ENCODE results near the gene RHOH. TPM values are rescaled to one million over a fixed set of nuclear protein-coding genes. Genes with fewer than 3 reads are reported as not detected.
"Not testable (repeated sequence)": the region's sequence is repeated elsewhere in the genome, so short reads cannot be mapped to it uniquely, and the experiment has no call there.

The RHOH gene, protein sequence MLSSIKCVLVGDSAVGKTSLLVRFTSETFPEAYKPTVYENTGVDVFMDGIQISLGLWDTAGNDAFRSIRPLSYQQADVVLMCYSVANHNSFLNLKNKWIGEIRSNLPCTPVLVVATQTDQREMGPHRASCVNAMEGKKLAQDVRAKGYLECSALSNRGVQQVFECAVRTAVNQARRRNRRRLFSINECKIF
- not detected for polyA plus RNA-seq (2013, experiment 1 of 2; ENCODE audit: insufficient read length)
- polyA plus RNA-seq (2013, experiment 2 of 2; ENCODE audit: insufficient read length): not detected

DNA sequence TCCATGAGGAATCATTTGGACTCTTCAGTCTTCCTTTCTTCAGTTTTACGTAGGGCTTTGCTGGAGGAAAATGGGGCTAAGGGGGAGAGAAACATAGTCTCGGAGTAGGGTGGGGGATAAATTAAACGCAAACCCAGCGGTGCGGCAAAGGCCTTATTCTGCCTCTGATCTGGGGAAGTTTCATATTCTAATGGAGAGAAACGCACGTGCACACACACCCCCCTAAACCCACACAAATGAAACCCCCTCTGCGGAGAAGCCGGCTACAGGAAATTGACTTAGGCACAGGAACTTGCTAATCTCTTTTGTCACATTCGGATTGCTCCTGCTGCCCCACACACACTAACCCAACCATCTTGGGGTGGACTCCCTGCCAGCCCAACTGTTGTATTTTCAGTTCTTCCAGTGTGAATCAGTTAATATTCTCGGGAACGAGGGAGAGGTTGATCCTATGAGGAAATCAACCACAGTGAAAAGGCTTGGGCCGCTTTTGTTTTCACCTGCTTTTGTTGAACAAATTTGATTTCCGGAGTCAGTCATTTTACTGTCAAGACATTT is at the start of gene RHOH:
RHOH (plus strand) TSS at position 308 of the 558 bp plus-strand sequence. CDS start 46,356 bp downstream, outside the sequence.
- no peak for DNase-seq

DNA sequence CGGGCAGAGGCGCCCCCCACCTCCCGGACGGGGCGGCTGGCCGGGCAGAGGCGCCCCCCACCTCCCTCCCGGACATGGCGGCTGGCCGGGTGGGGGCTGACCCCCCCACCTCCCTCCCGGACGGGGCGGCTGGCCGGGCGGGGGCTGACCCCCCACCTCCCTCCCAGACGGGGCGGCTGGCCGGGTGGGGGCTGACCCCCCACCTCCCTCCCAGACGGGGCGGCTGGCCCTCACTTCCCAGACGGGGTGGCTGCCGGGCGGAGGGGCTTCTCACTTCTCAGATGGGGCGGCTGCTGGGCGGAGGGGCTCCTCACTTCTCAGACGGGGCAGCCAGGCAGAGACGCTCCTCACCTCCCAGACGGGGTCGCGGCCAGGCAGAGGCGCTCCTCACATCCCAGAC is 49.3 kb upstream of the RHOH start:
- DNase-seq: not testable (repeated sequence)

DNA sequence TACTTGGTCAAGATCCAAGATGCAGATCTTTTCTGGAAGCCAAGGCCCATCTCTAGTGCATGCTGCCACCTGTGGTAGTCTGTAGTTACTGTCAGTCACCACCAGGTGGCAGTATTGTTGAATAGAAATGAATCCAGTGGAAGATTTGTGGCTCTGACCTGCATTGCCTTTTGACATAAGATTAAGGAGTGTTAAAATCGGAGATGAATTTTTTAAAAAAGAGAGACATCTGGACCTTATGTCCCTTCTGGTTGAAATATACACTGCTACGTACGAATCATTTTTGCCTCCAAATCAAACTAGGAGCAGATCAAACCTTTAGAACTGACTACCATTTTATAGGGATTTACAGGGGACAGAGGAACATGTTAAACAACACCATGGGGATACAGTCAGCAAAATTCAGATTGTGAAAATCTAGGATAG is 46.9 kb upstream of the RHOH start:
- DNase-seq: peak; percentile 63

DNA sequence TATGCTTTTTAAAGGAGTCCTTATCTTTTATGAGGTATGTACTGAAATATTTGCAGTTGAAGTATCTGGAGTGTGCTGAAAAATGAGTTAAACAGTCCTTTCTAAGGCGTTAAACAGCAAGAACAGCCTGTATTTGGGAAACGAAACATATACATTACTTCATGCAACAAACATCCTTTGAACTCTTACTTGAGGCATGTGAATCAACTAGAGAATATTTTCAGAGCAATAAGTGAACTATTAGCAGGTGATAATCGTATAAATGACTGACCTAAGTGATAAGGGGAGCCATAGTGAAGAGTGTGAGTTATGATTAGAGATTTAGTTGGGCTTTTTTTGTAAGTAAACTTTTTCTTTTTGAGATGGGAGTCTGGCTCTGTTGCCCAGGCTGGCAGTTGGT is 45.9 kb upstream of the RHOH start:
- no peak for DNase-seq

DNA sequence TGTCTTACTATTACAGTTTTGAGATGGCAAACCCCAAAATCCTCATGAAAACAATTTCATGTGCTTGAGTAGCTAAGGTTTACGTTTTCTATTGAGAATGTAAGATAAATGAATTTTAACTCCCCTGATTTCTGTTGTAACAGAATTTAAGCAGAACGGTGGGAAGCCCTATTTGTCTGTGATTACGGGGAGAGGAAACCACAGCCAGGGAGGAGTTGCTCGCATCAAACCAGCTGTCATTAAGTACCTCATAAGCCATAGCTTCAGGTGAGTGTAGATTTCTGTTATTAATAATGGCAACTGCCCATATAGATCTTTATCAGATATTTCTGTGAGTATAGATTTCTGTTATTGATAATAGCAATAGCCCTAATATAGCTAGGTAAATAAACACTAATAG is 44.2 kb upstream of the RHOH start:
- DNase-seq: no peak

DNA sequence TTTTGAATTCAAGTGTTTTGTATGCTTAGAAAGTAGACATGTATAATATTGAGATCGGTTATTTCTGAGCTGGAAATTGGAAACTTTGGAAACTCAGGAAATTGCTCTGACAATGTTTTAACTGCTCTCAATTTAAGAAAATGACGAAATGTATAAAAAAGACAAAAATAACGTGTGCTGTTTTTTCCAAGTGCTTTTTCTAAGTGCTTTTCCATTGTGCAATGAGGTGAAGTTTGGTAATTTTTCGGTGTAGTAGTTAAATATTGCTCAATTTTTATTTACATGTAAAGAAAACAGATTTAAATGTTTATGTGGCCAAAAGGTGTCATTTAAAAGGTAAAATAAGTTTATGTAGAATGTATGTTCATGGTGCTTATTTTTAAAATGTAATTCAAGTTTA is 39.4 kb upstream of the RHOH start:
- no peak for DNase-seq

DNA sequence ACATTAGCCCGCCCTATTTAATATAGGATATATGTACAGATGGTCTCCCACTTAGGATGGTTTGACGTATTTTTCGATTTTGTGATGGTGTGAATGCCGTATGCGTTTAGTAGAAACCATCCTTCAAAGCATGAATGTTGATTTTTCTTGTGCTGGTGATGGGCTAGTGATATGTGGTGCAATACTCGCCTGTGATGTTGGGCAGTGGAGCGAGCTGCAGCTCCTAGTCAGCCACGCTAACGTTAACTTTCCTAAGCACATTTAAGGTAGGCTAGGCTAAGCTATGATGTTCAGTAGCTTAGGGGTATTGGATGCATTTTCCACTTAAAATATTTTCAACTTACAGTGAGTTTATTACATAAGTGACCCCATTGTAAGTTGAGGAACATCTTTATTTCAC is 36.6 kb upstream of the RHOH start:
- no peak for DNase-seq

DNA sequence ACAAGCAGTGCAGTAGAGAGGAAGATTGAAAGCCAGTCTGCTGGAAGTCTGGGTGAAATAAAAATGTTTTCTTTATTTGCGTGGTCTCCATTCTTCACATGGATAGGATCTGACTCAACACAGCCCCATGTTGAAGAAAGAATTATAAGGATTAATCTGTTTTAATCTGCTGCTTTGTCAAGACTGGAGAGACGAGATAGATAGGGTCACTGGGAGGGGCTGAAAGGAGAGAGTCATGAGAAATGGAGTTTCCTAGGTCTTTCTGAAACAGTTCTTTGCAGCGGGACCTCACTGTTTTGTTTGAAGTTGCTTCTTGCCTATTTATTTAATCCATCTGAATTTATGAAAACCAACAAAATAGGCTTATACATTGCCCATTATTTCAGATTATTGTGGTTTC is 32.4 kb upstream of the RHOH start:
- DNase-seq: peak; percentile 33

DNA sequence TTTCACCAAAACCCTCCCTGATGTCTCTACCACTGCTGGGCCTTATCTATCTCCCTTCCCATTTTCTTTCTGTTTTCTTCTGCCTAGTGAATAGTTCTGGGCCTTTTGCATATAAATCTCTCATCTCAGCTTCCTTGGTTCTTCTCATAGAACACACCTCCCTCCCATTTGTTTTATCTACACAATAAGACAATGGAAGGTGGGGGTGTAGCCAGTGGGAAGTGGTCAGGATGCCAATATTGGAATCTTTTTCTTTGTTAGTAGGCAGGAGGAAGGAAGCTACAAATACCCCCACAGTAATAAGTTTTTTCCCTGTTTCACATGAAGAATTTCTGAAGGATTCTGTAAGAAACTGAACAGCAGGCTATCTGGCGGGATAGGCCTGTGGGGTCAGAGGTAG is 30.9 kb upstream of the RHOH start:
- DNase-seq: no peak

DNA sequence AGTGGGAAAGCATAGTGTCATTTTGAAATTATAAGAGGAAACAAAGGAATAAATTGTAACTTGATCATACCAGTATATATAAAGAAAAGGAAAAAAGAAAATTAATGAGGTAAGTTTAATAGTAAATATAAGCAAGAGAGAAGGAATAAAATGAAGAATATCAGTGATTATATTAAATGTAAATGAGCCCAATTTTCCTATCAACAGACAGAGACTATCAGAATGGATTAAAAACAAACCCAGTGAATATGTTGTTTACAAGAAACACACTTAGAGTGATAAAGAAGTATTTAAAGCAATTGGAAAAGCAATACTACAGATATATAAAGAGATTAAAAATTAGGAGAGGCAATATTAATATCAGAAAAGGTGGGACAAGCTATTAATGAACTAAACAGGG is 28.8 kb upstream of the RHOH start:
- DNase-seq: no peak

DNA sequence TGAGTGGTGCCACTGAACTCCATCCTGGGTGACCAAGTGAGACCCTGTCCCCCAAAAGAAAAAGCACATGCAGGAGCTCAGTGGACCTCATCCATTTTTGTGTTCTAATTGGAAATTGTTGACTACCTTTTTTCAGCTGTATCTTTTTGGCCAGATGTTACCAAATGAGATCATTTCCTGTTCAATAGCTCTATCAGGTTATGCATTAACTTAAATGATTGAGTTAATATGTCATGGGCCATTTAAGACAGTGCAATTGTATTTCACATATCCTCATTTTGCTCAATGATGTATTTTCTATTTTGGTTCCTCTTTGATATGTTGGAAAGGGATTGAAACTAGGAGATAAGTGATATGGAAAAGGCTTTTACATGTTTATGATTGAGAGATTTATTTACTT is 26.2 kb upstream of the RHOH start:
- no peak for DNase-seq

DNA sequence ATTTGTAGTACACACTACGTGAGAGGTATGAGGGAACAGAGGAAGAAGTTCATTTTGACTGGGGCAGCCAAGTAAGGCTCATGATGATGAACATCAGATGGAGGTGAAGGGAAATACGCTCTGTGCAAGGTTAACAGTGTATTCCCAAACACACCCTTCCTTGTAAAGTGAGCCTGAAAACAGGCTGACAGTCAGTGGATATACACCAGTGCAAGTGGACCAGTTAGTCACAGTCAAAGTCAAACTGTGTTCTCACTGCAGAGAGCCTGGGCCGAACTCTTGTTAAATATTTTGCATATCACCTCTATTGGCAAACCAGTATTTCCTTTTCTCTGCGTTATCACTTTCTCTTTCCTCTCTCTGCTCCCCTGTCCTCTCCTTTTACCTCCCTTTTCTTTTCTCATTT is 23.4 kb upstream of the RHOH start:
- no peak for DNase-seq

DNA sequence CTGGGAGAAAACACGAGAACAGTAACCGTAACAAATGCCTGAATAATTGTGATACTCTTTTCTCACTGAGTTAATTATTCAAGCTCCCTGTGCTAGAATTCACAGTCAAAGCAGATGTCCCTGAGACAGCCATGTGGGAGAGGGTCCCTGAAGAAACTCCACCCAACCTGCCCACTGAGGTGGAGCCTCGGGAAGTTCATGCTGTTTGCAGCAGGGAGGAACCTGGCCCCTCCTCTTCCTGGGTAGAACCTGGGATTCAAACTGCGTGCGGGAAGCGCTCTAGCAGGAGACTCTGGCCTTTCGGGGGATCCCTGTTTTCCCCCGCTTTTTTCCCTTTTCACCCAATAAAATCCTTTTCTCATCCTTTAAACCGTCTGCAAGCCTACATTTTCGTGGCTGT is 20.2 kb upstream of the RHOH start:
- no peak for DNase-seq

DNA sequence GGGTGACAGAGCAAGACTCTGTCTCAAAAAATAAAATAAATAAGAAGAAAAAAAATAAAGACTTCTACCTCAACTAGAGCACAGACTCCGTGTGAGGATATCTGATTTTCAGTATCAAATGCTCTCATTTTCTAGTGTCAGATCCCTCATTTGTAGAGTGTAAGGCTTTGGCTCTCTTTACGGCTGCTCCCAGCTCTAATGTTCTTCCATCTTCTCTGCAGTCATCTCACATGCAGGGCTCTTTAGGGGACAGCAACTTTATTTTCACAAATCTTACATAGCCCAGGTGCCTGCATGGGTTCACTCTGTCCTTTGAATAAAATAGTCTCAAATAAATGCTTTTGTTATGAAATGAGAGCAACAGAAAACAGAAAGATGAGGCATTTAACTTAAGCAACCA is 19.2 kb upstream of the RHOH start:
- DNase-seq: no peak

DNA sequence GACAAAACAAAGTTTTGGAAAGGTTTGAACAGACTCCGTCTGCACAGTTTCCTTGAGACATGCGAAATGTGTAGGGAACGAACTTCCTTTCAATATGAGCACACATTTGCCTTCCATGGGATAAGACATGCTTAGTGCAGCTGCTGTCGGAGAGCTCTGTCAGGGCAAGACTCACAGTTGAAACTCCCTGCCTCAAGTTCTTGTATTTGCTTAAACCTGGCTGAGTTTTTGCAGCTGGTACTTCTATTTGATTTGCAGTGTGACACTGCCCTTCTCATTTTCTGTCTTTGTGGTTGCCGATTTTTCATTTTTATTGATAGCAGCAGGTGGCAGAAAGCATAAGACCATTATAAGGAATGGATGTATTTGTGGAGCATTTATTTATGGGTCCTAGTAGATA is 18.2 kb upstream of the RHOH start:
- DNase-seq: no peak

DNA sequence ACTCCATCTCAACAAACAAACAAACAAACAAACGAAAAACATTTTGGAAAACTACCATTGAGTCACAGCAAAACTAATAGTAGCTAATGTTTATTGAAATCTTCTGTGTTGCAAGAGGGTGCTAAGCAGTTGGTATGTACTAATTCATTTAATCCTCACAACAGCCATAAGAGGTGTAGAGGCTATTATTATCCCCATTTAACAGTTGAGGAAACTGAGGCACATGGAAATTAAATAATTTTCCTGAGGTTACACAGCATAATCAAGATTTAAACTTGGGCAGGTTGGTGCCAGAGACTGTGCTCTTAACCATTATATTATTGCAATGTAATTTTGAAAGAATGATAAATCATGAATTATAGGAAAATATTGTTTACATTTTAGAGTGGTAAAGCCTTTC is 17.5 kb upstream of the RHOH start:
- DNase-seq: no peak

DNA sequence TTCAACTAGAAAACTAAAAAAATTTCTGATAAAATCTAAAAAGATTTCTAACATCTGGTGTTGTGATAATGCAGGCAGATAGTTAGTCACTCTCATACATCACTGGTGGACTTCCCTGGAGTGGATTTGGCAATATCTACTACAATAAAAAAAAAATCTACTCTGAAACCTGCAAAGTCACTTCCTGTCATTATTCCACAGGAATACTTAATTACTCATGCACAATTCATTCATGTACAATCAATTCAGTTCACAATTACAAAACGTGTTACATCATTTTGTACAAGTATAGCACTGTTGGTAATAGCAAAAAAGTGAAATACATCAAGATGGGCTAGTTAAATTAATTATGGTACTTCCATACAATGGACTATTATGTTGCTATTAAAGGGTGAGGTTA is 16.5 kb upstream of the RHOH start:
- peak; percentile 91 for DNase-seq

DNA sequence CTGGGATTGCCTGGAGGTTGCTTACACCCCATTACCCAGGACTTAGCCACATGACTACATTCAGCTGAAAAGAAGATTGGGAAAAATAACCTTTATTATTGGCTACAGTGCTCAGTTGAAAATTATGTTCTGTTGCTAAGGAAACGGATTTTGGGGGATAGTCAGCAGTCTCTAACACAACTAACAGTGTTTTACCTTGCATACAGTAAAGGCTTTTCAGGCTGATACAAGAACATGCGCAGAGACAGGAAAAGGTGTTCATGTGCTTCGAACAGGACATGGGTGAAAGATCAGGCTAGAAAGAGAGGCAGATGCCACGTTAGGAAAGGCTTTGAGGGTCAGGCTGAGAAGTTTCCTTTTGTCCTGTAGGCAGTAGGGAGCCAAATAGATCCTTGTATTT is 14.8 kb upstream of the RHOH start:
- no peak for DNase-seq

DNA sequence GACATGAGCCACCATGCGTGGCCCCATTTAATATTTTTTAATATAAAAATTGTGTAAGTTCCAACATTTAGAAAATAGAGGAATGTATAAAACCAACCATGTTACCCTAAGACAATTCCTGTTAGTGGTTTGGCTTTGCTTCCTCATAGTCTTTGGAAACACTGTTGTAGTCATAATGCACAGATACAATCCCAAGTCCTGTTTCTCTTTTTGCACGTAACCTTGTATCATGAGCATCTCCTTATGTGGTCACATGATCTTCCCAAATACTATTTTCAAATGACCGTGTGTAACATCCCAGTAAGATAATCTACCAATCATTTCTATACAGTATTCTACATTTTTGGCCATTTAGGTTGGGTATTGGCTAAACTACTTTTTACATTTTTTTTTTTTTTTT is 13.9 kb upstream of the RHOH start:
- no peak for DNase-seq

DNA sequence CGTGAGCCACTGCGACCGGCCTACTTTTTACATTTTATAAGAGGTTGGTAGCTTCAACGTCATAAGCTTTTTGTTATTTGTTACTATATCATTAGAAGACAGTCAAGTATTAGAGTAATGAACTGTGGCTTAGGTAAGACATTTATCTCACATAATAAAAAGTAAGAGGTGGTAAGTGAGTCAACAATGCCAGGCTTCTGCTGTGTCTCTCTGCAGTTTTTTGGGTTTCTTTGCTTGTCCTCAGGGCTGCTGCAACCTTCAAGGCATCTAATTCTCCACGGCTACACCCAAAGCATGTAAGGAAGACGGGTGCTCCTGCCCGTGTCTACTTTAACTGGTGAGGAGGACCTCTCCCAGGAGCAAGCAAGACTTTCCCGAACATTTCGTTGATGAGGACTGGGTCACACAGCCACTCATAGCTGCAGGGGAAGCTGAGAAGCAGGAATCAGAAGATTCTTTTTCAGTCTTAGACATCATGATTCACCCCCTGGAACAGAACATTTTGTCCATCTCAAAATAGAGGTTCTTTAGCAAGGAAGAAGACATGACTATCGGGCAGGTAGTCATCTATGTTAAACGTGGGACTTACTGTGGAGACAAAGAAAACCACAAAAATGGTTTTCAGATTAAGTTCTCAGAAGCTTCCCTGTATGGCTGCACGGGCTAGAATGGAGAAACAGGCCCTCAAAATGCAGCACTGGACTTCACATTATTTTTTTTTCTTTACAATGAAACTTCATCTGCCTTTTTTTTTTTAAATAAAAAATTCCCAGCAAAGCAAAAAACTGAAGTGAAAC is 13.0 kb upstream of the RHOH start:
- no peak for DNase-seq

DNA sequence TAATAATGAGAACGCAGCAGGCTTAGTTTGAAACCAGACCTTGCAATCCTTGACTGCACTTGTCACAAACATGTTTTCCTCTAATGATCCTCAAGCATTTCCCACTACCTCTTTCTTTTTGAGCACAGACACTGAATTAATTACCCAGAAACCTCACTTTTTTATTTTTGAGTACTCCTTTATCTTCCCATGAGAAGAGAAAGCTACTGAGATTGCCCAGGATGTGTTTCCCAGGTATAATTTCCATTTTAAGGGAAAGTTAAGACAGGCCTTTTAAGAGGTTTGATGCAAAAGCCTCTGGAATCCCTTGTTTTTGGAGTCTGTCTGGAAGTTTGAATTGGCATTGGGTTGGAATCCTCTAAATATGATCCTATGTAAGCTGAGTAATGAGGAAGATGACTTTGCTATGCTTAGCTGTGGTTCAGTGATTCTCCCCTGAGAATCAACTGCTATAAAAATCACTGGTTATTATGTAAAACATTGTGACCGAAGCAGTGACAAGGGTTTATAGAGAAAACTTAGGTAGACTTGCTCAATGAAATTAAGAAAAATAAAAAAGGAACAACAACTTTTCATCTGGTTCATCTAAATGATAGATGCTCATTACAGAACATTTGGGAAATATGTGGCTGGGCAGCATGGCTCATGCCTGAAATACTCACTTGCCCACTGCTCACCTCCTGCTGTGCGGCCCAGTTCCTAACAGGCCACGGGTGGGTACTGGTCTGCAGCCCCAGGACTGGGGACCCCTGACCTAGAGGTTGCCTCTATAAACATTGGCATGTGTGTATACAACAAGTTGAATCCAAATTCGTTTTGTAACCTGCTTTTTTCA is 10.8 kb upstream of the RHOH start:
- peak; percentile 42 for DNase-seq

DNA sequence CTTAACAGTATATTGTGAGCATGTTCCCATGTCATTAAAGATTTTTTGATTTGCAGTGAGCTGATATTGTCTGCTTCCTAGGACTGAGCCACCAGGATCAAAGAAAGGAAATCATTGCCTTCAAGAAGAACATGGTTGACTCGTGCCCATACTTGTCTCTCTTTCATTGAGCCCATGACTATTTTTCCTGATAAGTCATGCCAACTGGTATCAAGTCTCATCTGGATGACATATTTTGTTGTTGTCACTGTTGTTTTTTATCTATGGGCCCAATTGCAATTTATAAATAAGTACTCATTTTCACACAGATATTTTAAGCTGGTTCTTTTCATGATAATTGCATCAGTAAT is 10.2 kb upstream of the RHOH start:
- DNase-seq: no peak

DNA sequence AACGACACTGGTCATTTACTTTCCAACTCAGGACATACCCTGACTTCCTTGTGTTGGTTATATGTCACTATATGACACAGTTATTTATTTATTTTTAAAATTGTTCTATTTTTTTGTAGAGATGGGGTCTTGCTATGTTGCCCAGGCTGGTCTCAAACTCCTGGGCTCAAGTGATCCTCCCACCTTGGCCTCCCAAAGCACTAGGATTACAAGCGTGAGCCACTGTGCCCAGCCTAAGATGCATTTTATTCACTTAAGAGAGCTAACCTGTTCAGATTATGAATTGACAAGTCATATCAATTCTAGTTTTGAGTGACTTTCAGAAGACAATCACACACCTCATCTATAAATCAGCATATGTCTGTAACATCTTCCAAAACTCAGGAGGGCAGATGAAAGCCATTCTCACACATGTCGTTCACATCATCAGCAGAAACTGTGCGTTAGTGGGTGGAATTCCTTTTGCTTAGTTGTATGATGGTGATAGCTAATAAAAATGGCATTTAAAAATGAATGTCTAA is 9.4 kb upstream of the RHOH start:
- no peak for DNase-seq

All from fibroblast of skin of abdomen (primary cell).